ENCODE results near the gene NOS3. TPM values are rescaled to one million over a fixed set of nuclear protein-coding genes. Genes with fewer than 3 reads are reported as not detected.

The NOS3 gene
- total RNA-seq, 1 donor from 2014 or later, result 0.86 TPM

DNA sequence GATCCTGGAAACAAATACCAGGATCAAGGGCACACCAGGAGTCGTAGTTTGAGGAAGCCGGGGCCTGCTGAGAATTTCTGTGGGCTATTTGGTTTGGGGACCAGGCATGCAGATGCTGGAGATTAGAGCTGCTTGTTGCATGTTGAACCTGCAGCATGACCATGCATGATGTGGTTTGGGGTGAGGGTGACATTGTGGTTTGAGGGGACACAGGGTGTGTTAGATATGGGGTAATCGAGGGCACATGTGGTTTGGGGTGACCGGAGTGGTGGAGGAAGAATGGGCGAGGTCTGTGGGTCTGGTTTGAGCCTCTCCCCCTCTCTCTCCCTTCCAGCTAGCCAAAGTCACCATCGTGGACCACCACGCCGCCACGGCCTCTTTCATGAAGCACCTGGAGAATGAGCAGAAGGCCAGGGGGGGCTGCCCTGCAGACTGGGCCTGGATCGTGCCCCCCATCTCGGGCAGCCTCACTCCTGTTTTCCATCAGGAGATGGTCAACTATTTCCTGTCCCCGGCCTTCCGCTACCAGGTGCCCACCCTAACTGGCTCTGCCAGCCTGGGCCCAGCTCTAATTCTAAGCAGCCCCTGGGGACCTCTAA is 10.2 kb downstream of the NOS3 start:
- H3K36me3 Mint-ChIP-seq (ENCODE audit: unreplicated experiment), result no peaks in the 10 kb centered on the region

DNA sequence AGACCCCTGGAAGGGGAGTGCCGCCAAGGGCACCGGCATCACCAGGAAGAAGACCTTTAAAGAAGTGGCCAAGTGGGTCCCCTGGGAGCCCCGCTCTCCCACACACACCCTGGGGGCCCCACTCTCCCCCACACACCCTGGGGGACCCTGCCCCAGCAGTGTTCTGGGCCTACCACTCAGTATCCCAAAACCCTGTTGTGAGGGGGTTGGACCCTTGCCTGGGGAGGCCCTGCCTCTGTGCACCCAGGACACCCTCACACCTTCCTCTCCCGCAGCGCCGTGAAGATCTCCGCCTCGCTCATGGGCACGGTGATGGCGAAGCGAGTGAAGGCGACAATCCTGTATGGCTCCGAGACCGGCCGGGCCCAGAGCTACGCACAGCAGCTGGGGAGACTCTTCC is 10.7 kb downstream of the NOS3 start:
- DNase-seq, result no peak
- TF ChIP-seq, protein P1, sequence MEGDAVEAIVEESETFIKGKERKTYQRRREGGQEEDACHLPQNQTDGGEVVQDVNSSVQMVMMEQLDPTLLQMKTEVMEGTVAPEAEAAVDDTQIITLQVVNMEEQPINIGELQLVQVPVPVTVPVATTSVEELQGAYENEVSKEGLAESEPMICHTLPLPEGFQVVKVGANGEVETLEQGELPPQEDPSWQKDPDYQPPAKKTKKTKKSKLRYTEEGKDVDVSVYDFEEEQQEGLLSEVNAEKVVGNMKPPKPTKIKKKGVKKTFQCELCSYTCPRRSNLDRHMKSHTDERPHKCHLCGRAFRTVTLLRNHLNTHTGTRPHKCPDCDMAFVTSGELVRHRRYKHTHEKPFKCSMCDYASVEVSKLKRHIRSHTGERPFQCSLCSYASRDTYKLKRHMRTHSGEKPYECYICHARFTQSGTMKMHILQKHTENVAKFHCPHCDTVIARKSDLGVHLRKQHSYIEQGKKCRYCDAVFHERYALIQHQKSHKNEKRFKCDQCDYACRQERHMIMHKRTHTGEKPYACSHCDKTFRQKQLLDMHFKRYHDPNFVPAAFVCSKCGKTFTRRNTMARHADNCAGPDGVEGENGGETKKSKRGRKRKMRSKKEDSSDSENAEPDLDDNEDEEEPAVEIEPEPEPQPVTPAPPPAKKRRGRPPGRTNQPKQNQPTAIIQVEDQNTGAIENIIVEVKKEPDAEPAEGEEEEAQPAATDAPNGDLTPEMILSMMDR (IDR thresholded peaks at IDR 0.05; ENCODE audit: partially characterized antibody, unreplicated experiment), result no peak
- no peaks in the 10 kb centered on the region for H3K36me3 Mint-ChIP-seq (ENCODE audit: unreplicated experiment)
- peaks cover 2% of the 10 kb centered on the region for H3K4me1 Mint-ChIP-seq (ENCODE audit: low read depth, unreplicated experiment)
- H3K9me3 Mint-ChIP-seq (ENCODE audit: unreplicated experiment), result peaks cover 6% of the 10 kb centered on the region
- no peak overlapping the region for H3K27ac Mint-ChIP-seq (ENCODE audit: unreplicated experiment)
- H3K27me3 Mint-ChIP-seq (ENCODE audit: unreplicated experiment), result peaks cover 3% of the 10 kb centered on the region
- no peak overlapping the region for H3K4me3 Mint-ChIP-seq (ENCODE audit: unreplicated experiment)

More for the DNA sequence above, 10.2 kb downstream of the NOS3 start:
- TF ChIP-seq, protein P1 (IDR thresholded peaks at IDR 0.05; ENCODE audit: partially characterized antibody, unreplicated experiment), result no peak
- Mint-ChIP-seq H3K4me3 (ENCODE audit: unreplicated experiment) (no peak overlapping the region), H3K27ac (ENCODE audit: unreplicated experiment) (no peak overlapping the region), H3K27me3 (ENCODE audit: unreplicated experiment) (peaks cover 3% of the 10 kb centered on the region), H3K4me1 (ENCODE audit: low read depth, unreplicated experiment) (peaks cover under 1% of the 10 kb centered on the region), H3K9me3 (ENCODE audit: unreplicated experiment) (peaks cover 3% of the 10 kb centered on the region)
- DNase-seq, result no peak

DNA sequence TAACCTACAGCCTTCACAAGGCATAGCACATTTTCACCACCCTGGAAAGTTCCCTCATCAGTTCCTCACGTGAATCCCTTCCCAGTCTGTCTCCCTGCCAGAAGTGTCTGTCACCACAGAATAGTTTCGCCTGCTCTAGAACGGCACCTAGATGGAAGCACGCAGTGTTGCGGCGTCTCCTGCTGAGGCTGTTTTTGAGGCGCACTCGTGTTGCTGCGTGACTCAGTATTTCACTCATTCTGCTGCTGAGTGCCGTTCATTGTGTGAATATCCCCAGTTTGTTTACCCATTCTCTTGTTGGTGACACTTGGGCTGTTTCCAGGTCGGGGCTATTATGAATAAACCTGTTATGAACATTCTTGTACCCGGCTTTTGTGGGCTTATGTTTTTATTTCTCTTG is 12.8 kb downstream of the NOS3 start:
- H3K27ac Mint-ChIP-seq (ENCODE audit: unreplicated experiment), result no peak overlapping the region
- TF ChIP-seq, protein P1 (IDR thresholded peaks at IDR 0.05; ENCODE audit: partially characterized antibody, unreplicated experiment), result no peak
- peak overlapping the region; percentile 8 for H3K4me3 Mint-ChIP-seq (ENCODE audit: unreplicated experiment)

DNA sequence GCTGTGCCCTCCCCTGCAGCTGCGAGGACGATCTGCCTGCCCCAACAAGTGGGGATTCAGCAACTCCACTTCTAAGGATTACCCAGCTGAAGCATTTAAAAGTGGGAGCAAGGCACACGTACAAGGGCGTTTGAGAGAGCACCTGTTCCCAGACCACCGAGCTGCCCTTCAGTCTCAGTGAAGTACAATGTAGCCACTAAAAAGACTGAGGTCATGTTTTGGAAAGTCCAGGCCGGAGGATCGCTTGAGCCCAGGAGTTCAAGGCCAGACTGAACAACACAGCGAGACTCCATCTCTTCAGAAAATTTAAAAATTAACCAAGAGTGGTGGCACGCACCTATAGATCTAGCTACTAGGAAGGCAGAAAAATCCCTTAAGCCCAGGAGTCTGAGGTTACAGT is 14.7 kb downstream of the NOS3 start:
- Mint-ChIP-seq H3K4me1 (ENCODE audit: low read depth, unreplicated experiment) (peaks cover 6% of the 10 kb centered on the region), H3K4me3 (ENCODE audit: unreplicated experiment) (no peak overlapping the region), H3K27me3 (ENCODE audit: unreplicated experiment) (peaks cover 2% of the 10 kb centered on the region), H3K9me3 (ENCODE audit: unreplicated experiment) (peaks cover 6% of the 10 kb centered on the region), H3K36me3 (ENCODE audit: unreplicated experiment) (no peaks in the 10 kb centered on the region), H3K27ac (ENCODE audit: unreplicated experiment) (no peak overlapping the region)
- DNase-seq, result no peak
- TF ChIP-seq, protein P1 (IDR thresholded peaks at IDR 0.05; ENCODE audit: partially characterized antibody, unreplicated experiment), result no peak

More for the DNA sequence above, 12.8 kb downstream of the NOS3 start:
- Mint-ChIP-seq H3K27me3 (ENCODE audit: unreplicated experiment) (peaks cover 2% of the 10 kb centered on the region), H3K4me1 (ENCODE audit: low read depth, unreplicated experiment) (peaks cover 6% of the 10 kb centered on the region), H3K36me3 (ENCODE audit: unreplicated experiment) (no peaks in the 10 kb centered on the region), H3K9me3 (ENCODE audit: unreplicated experiment) (peaks cover 6% of the 10 kb centered on the region)
- no peak for DNase-seq

DNA sequence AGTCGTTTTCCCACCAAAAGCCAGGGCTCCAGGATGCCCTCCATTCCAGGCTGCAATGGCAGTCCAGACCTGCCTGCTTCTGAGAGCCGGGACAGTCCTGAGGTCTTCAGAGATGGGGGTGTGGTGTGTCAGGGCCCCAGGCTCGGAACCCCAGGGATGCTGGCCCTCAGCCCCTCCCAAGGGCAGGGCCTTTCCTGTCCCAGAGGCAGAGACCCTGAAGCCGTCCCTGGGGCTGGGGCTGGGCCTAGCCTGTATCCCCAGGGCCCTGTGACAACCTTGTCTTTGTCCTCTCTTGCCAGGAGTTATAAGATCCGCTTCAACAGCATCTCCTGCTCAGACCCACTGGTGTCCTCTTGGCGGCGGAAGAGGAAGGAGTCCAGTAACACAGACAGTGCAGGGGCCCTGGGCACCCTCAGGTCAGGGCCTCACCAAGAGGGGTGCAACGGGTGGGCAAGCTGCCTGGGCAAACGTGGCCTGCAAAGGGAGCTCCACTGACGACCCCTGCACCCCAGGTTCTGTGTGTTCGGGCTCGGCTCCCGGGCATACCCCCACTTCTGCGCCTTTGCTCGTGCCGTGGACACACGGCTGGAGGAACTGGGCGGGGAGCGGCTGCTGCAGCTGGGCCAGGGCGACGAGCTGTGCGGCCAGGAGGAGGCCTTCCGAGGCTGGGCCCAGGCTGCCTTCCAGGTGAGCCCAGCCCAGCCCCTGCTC is 15.9 kb downstream of the NOS3 start:
- DNase-seq, result no peak
- Mint-ChIP-seq H3K4me1 (ENCODE audit: low read depth, unreplicated experiment) (peaks cover 6% of the 10 kb centered on the region), H3K27me3 (ENCODE audit: unreplicated experiment) (peaks cover 5% of the 10 kb centered on the region), H3K27ac (ENCODE audit: unreplicated experiment) (no peak overlapping the region), H3K9me3 (ENCODE audit: unreplicated experiment) (peaks cover 6% of the 10 kb centered on the region), H3K36me3 (ENCODE audit: unreplicated experiment) (no peaks in the 10 kb centered on the region), H3K4me3 (ENCODE audit: unreplicated experiment) (no peak overlapping the region)
- TF ChIP-seq, protein P1 (IDR thresholded peaks at IDR 0.05; ENCODE audit: partially characterized antibody, unreplicated experiment), result no peak

Measured in glutamatergic neuron (in vitro differentiated cells).